Hypothalamus (tissue), 51 donors: ENCODE results near the gene FERMT3.

Experiments
- DNase-seq, 51 donors: peaks; one replicate each; lab custom pipeline; 2025; lab: John Stamatoyannopoulos, UW

The FERMT3 gene

DNA sequence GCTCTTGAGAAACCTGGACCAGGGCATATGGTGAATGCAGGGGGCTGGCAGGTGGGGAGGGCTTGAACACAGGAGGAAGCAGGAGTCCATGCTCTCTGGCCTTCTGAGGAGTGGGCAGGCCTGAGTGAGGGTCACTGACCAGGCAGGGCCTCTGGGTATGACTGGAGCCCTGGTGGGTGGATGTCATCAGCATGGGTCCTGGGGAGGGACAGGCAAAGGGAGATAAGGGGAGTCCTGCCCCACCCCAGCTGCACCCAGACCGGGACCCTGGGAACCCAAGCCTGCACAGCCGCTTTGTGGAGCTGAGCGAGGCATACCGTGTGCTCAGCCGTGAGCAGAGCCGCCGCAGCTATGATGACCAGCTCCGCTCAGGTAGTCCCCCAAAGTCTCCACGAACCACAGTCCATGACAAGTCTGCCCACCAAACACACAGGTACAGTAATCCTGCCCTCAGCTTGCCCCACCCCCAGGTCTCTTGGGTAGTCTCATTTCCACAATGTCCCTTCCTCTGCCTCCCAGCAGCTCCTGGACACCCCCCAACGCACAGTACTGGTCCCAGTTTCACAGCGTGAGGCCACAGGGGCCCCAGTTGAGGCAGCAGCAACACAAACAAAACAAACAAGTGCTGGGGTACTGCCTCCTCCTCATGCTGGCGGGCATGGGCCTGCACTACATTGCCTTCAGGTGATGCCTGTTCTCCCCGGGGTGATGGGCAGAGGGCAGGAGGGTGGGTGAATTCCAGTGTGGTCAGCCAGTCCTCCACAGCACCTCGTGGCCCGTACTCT, 25.9 kb downstream of the FERMT3 start:
- DNase-seq, result no peak

- DNase-seq, result no peak
These were observed 26.4 kb downstream of the FERMT3 start for GRCh38 chr11:64232967-64233315.

GRCh38 chr11:64233913-64234586, 27.5 kb downstream of the FERMT3 start, which contains the start of gene VEGFB:
Gene VEGFB (plus strand): TSS chr11:64234584. CDS start chr11:64234834, 250 bp downstream.
- DNase-seq, result peak in 35 of 51 donors; percentile 19 to 82 (median 63)

GRCh38 chr11:64234647-64235379, 28.3 kb downstream of the FERMT3 start:
- peak in 11 of 51 donors; percentile 24 to 53 (median 33) for DNase-seq

DNA sequence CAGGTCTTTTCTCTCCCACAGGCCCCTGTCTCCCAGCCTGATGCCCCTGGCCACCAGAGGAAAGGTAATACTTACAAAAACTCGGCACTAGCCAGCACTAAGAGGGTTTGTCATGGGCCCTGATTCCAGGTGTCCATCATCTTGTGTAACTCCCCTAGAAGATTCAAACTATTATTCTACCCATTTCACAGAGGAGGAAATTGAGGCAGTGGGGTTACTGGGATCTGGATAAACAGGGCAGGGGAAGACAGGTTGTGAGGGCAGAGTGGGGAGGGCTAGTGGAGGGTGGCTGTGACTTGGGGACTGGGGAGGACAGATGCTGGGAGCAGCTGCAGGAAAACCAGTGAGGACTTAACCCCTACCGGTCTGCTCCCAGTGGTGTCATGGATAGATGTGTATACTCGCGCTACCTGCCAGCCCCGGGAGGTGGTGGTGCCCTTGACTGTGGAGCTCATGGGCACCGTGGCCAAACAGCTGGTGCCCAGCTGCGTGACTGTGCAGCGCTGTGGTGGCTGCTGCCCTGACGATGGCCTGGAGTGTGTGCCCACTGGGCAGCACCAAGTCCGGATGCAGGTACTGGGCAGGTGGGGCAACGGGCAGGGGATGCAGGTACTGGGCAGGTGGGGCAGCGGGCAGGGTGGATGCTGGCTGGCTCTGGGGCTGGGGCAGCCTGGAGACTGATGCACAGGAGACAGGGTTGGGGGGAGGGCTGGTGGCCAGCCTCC, 29.1 kb downstream of the FERMT3 start:
- no peak for DNase-seq

GRCh38 chr11:64237484-64237951, 31.0 kb downstream of the FERMT3 start:
- DNase-seq, result no peak

GRCh38 chr11:64238076-64238475, 31.6 kb downstream of the FERMT3 start:
- no peak for DNase-seq

GRCh38 chr11:64238999-64239398, 32.5 kb downstream of the FERMT3 start:
- no peak for DNase-seq

DNA sequence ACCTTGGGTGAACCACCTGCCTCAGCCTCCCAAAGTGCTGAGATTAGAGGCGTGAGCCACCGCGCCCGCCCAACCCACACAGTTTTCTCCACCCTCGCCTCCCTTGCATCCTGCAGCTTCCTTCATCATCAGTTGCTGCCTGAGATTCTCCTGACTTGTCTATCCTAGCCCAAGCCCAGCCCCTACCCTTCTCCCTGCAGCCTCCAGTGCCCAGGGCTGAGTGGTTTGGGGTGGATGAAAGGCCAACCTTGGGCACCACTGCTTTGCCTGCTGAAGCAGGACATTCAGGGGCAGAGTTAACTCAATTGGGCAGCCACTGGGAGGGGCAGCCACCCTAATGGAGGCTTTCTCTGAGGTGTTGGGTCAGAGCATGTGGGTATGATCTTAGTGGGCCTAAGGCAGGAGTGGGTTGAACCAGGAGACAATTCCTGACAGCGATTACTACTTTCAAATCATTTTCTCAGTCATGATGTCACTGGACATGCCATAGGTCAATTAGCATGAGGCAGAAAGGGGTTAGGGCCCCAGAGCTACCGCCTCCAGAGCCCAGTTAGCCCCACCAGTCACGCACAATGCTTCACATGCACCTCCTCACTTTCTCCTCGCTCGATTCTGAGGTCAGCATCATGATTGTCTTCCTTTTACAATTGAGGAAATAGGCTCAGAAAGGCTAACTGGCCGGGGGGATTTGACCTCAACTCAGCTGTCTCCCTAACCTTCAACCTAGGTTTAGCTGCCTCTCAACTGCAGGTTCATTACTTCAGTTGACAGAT, 33.3 kb downstream of the FERMT3 start:
- peak in 6 of 51 donors; percentile 21 to 49 (median 32) for DNase-seq

- peak; percentile 90 to 100 (median 98) for DNase-seq
These were observed 34.1 kb downstream of the FERMT3 start, which contains the start of gene FKBP2 for GRCh38 chr11:64240435-64241240. Gene FKBP2 (plus strand): TSS chr11:64241095. CDS start chr11:64242388, 1,293 bp downstream.

- peak in 50 of 51 donors; percentile 93 to 100 (median 99) for DNase-seq
These were observed 34.6 kb downstream of the FERMT3 start for GRCh38 chr11:64241241-64241490.

DNA sequence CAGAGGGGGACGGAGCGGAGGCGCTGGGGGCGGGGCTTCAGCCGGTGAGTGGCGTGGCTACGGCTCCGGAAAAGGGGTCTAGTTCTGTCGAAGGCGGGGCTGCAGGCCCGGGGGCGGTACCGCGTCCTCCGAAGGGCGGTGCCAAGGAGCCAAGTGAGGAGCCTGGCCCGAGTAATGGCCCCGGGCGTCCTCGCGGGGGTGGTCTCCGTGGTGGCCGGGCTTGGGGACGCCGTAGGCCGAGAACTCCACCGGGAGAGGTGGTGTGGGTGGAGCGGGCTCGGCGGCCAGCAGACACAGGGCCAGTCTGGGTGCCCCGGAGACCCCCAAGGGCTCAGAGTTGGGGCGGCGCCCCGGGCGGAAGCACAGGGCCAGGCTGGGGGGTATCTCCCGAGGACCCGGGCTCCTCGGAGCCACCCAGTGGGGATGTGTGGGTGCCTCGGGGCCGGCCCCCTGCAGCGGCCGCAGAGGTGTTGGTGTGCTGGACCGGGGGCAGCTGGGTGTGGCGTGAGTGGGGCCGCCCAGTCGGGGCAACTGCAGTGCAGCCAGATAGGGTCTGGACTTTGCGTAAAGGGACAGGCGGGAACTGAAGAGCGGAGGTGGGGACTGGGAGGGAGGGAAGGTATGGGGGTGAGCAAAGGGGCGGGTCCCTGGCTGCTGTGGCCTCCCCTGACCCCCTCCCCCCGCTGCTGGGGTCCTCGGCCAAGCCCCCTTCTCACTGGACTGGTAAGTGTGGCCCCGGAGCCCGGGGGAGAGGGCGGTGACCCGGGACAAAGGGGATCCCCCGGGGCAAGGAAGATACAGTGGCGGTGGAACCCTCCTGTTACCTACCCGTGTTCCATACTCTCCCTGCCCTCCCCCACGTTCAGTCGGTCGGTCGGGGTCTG, 35.2 kb downstream of the FERMT3 start:
- peak in 3 of 51 donors; percentile 38 to 62 (median 47) for DNase-seq

DNA sequence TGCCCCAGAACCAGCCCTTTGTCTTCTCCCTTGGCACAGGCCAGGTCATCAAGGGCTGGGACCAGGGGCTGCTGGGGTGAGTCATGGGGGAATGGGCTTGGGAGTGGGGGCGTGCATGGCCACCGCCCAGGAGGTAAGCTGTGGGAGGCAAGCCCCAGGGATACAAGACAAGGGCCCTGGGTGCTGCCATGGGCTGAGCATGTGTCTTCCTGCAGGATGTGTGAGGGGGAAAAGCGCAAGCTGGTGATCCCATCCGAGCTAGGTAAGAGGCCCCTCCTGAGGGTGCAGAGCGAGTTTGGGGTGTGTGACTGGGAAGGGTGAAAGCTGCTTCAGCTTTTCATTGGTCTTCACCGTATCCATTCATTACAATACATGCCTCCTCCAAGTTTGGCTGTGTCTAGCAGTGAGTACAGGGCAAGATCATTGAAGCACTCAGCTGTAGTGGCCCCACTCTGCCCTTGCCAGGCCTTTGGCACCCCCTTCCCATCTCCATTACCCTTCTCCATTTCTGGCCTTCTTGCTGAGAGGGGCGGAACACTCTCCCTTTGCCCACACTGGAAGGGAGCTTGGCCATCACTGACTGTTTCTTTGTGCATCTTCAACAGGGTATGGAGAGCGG, 36.8 kb downstream of the FERMT3 start:
- no peak for DNase-seq

DNA sequence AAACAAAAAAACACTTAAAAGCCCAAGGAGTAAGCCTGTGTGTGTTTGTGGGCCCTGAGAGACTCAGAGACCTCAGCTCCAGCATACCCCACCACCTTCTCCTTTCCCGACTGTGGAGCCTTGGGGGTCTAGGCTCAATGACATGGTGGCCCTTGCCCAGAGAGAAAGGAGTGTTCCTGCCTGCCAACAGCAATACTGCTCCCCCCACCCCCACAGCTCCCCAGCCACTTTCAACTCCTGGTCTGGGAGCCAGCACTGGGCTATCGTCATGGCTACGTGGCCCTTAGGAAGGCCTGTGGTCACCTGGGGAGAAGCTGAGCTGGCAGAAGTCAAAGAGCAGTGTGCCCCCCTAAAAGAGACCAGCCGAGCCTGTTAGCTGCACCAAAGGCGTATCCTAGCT, 37.6 kb downstream of the FERMT3 start:
- no peak for DNase-seq

DNA sequence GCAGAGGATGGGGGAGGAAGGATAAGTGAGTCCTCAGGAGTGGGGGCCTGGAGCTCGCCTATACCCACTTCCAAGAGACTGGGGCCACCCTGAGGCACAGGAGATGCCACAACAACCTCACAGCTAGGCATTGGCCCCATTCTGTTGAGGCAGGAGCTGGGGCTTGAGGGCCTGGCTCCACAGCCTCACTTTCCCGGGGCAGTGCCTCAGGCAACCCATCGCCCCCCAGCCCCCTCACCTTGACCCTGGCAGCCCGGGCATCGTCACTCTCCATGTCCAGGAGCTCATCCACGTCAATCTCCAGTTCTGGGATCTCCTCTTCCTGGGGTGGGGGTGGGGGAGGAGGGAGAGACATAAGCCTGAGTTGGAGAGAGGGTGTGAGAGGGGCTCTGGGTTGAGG, 38.4 kb downstream of the FERMT3 start:
- no peak for DNase-seq

DNA sequence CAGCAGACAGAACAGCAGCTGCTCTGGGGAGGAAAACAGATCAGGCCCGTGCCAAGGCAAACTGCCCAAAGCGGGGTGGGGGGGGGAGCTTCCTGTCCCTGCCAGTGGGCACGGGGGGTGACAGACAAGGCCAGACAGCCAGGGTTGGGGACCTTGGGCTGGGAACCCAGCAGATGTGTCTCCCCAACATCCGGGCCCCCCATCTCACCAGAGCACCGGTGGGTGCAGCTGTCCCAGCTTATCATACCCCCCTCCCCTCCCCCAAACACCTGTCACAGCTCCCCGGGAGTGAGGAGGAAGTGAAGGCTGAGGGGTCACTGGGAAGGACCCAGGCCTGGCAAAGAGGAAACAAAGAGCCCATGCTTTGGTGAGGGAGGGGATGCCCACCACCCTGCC, 38.9 kb downstream of the FERMT3 start:
- peak in 26 of 51 donors; percentile 18 to 51 (median 36) for DNase-seq

GRCh38 chr11:64245797-64246620, 39.5 kb downstream of the FERMT3 start:
- peak in 23 of 51 donors; percentile 17 to 84 (median 36) for DNase-seq
